GM12801 (cell line): ENCODE measurements around the gene RSPO3.

ENCODE experiments used
- CTCF ChIP-seq: IDR thresholded peaks from one replicate; pipeline ENCODE4 v1.5.1; 2011; ENCODE audit warnings: control low read depth; ENCODE audit not compliant: insufficient read length; ENCODE audit errors: extremely low read depth

The RSPO3 gene

GRCh38 chr6:127202676-127203075 is 84.2 kb downstream of the RSPO3 start:
- no peak for TF ChIP-seq CTCF

- TF ChIP-seq CTCF: no peak
These were observed 85.8 kb downstream of the RSPO3 start for GRCh38 chr6:127204281-127204680.

GRCh38 chr6:127205036-127205435 is 86.6 kb downstream of the RSPO3 start:
- no peak for TF ChIP-seq CTCF

- TF ChIP-seq CTCF: no peak
These were observed 88.1 kb downstream of the RSPO3 start for GRCh38 chr6:127206531-127207095.

GRCh38 chr6:127207591-127208120 is 89.2 kb downstream of the RSPO3 start:
- TF ChIP-seq CTCF: no peak

- no peak for TF ChIP-seq CTCF
These were observed 92.3 kb downstream of the RSPO3 start for GRCh38 chr6:127210725-127211124.

GRCh38 chr6:127212376-127212775 is 93.9 kb downstream of the RSPO3 start:
- TF ChIP-seq CTCF: no peak
